Gastroesophageal sphincter (tissue), 4 donors: ENCODE data around the gene ROR2. TPM values are rescaled to one million over a fixed set of nuclear protein-coding genes. Genes with fewer than 3 reads are reported as not detected.

Experiments
- ATAC-seq: fragments of 150-250 bp; one replicate; pipeline ENCODE4 v1.9.1; 2016; ENCODE audit warnings: mild to moderate bottlenecking, moderate library complexity
- H3K27ac ChIP-seq, 4 donors: fragments of 200-600 bp; sonication (generic) in 3 of 4; 1 replicate in 3 of 4; 2 replicates in 1 of 4; pipeline ENCODE4 v1.5.1; 2016 to 2019
- H3K27me3 ChIP-seq: fragments of 200-600 bp; sonication (generic); one replicate; pipeline ENCODE4 v1.5.1; 2019
- H3K36me3 ChIP-seq, 2 donors: fragments of 200-600 bp; sonication (generic); one replicate each; pipeline ENCODE4 v1.5.1; 2019; ENCODE audit warnings: control low read depth in 1 of 2
- H3K4me1 ChIP-seq, 3 donors: fragments of 200-600 bp; sonication (generic); 1 replicate in 2 of 3; 2 replicates in 1 of 3; pipeline ENCODE4 v1.5.1; 2016 to 2019; ENCODE audit warnings: control low read depth in 2 of 3
- H3K4me3 ChIP-seq, 2 donors: fragments of 200-600 bp; sonication (generic); one replicate each; pipeline ENCODE4 v1.5.1; 2019; ENCODE audit warnings: mild to moderate bottlenecking in 1 of 2, moderate library complexity in 1 of 2
- H3K9me3 ChIP-seq, 3 donors: fragments of 200-600 bp; sonication (generic); one replicate each; pipeline ENCODE4 v1.5.1; 2017 to 2019; ENCODE audit warnings: control low read depth in 2 of 3
- CTCF ChIP-seq, 4 experiments: fragments of 200-600 bp in 2 of 4; fragments of 450-650 bp in 2 of 4; sonication (generic) in 1 of 4; IDR thresholded peaks; one replicate each; pipeline ENCODE4 v1.5.1; 2017 to 2019; ENCODE audit warnings: antibody characterized with exemption in 4 of 4, mild to moderate bottlenecking in 2 of 4, moderate library complexity in 2 of 4
- EP300 ChIP-seq: sonication (generic); formaldehyde crosslinking; IDR thresholded peaks from one replicate; pipeline ENCODE4 v1.6.1; 2017; ENCODE audit warnings: antibody characterized with exemption, mild to moderate bottlenecking
- POLR2A ChIP-seq, 2 donors: fragments of 450-650 bp; IDR thresholded peaks; one replicate each; pipeline ENCODE4 v1.6.1; 2017; ENCODE audit warnings: antibody characterized with exemption in 2 of 2, mild to moderate bottlenecking in 2 of 2, moderate library complexity in 1 of 2
- POLR2AphosphoS5 ChIP-seq: sonication (generic); formaldehyde crosslinking; IDR thresholded peaks from one replicate; pipeline ENCODE4 v1.6.1; 2017; ENCODE audit warnings: antibody characterized with exemption
- WGBS, 2 donors: methylation state at CpG; one replicate each; pipeline ENCODE4 v1.1.5; 2018; ENCODE audit warnings: low coverage in 1 of 2; 5-methylcytosine and 5-hydroxymethylcytosine counted together
- total RNA-seq, 4 donors: library from RNA; depleted of rRNA; stranded (reverse); fragments of >200 nt; gene quantifications; one replicate each; pipeline ENCODE4 v1.1.0, GENCODE V29; 2016

ROR2 gene
- total RNA-seq, 4 donors from 2014 or later = 40.8 to 69.1 (median 63.2) TPM

DNA sequence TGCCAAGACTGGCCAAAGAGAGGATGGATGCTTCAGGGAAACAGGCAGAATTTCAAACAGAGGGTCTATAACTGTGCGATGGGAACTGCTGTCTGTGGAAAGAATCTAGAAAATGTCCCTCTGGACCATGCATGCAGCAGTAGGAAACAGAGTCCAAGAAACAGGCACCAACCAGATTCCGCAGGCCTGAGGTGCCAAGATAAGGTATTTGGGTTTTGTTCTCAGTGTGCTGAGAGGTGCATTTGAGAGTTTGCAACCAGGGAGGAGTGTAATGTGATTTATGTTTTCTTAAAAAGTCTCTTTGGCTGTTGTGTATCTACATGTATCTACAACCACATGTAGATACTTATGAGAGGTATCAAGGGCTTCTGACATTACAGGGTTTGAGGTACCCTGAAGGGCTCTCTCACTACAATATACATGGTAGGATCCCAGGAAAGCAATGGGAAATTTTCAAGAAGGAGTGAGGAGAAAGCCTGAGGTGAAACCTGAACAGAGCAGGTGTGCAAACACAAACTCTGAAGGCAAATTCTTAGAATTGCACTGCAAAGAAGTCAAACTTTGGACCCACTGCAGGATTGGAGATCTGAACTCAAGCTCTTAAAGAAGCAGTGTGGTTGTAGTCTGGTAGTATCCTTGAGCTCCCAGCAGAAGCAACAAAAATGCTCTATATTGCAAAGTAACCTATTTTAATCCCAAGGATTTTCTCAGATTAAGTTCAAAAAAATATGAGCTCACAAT lies 343.6 kb downstream of the ROR2 start:
- Histone ChIP-seq H3K9me3 (no peaks in the 10 kb centered on the region), H3K36me3 (no peaks in the 10 kb centered on the region), H3K4me3 (no peak overlapping the region), H3K27me3 (no peaks in the 10 kb centered on the region), H3K27ac (no peak overlapping the region), H3K4me1 (no peaks in the 10 kb centered on the region)
- 71 to 94% methylated on average over 2 of the region's 2 CpGs for WGBS, 2 donors
- no peak for ATAC-seq
- TF ChIP-seq CTCF (IDR thresholded peaks at IDR 0.05) = no peak

DNA sequence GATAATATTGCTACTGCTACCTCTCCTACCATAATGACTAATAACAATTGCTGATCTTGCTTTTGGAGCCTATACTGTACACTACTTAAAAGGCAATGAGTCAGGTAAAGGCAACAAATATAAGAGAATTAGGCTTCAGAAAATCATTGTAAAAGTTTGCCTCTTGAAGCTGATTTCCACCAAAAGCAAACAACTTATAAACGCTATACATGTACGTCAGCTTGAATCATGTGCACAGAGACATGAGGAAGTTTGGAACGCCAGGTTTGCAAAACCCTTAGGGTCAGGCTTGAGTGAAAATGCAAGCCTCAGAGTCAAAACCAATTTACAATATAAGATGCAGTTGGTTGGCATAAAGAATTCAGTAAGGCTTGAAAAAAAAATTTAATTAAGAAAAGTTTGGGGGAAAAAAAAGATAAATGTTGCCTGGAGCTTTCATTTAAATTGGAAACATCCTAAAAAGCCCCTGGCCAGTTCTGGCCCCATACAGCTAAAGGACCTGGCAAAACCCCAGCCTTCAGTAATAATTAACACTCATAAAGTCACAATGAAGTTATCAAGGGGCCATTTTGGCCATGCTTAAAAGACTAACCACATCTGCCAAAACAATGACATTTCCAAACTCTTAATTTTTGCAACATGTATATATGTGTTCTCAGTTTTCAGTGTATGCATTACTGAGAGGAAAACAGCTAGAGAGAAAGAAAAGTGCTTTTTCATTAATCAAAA lies 345.4 kb downstream of the ROR2 start:
- Histone ChIP-seq H3K4me1 (no peaks in the 10 kb centered on the region), H3K4me3 (no peak overlapping the region), H3K9me3 (no peaks in the 10 kb centered on the region), H3K27ac (no peak overlapping the region), H3K27me3 (no peaks in the 10 kb centered on the region), H3K36me3 (no peaks in the 10 kb centered on the region)
- no peak for ATAC-seq
- 76 to 100% methylated on average over 3 of the region's 3 CpGs for WGBS, 2 donors
- no peak for TF ChIP-seq POLR2AphosphoS5
- TF ChIP-seq CTCF (IDR thresholded peaks at IDR 0.05) = no peak
- no peak for TF ChIP-seq POLR2A (IDR thresholded peaks at IDR 0.05)
- no peak for TF ChIP-seq EP300

- H3K27ac ChIP-seq = no peak overlapping the region
- no peak for TF ChIP-seq POLR2A (IDR thresholded peaks at IDR 0.05)
- no peak for TF ChIP-seq EP300
- TF ChIP-seq CTCF (IDR thresholded peaks at IDR 0.05) = no peak
- TF ChIP-seq POLR2AphosphoS5 = no peak
- 90 to 92% methylated on average over 3 of the region's 3 CpGs for WGBS, 2 donors
- no peak for ATAC-seq
- no peaks in the 10 kb centered on the region for H3K9me3 ChIP-seq
- H3K4me1 ChIP-seq = no peaks in the 10 kb centered on the region
- H3K36me3 ChIP-seq = no peaks in the 10 kb centered on the region
- H3K4me3 ChIP-seq = no peak overlapping the region
- H3K27me3 ChIP-seq = no peaks in the 10 kb centered on the region
Observed at GRCh38 chr9:91603932-91604331, 346.1 kb downstream of the ROR2 start.

- Histone ChIP-seq H3K4me3 (no peak overlapping the region), H3K4me1 (no peaks in the 10 kb centered on the region), H3K27me3 (no peaks in the 10 kb centered on the region), H3K36me3 (no peaks in the 10 kb centered on the region), H3K27ac (no peak overlapping the region), H3K9me3 (no peaks in the 10 kb centered on the region)
- no peak for ATAC-seq
- TF ChIP-seq POLR2AphosphoS5 (no peak), EP300 (no peak), POLR2A (IDR thresholded peaks at IDR 0.05) (no peak), CTCF (IDR thresholded peaks at IDR 0.05) (no peak)
- 78 to 89% methylated on average over 1 to 3 of the region's 3 CpGs for WGBS, 2 donors
Observed at GRCh38 chr9:91599564-91599963, 350.5 kb downstream of the ROR2 start.

GRCh38 chr9:91591627-91592026 lies 358.4 kb downstream of the ROR2 start:
- Histone ChIP-seq H3K4me1 (no peaks in the 10 kb centered on the region), H3K27me3 (no peaks in the 10 kb centered on the region), H3K4me3 (no peak overlapping the region), H3K36me3 (no peaks in the 10 kb centered on the region), H3K9me3 (no peaks in the 10 kb centered on the region), H3K27ac (no peak overlapping the region)
- TF ChIP-seq POLR2AphosphoS5 (no peak), EP300 (no peak), CTCF (IDR thresholded peaks at IDR 0.05) (no peak), POLR2A (IDR thresholded peaks at IDR 0.05) (no peak)
- ATAC-seq = no peak
- WGBS, 2 donors = 61% methylated on average over 3 of the region's 3 CpGs; no CpG with 5 or more reads in 1 of the 2 donors
